Activated naive CD8-positive, alpha-beta T cell treated with anti-CD3 and anti-CD28 coated beads, Interleukin-2, amount 10 ng/mL, durations not matched to agents 7 days and 5 days (primary cell): Measurements from ENCODE around the gene OST4. TPM values are rescaled to one million over a fixed set of nuclear protein-coding genes. Genes with fewer than 3 reads are reported as not detected.

Experiments
- ATAC-seq: fragments of 150-1000 bp; cut with Tn5 transposase; one replicate; pipeline ENCODE4 v1.10.0; 2021; ENCODE audit warnings: low read depth, moderate library complexity
- POLR2A ChIA-PET: fragments of 350-600 bp; sonication (Branson Sonifier 250); formaldehyde crosslinking; loops from one replicate; lab custom pipeline; 2021; ENCODE audit warnings: antibody characterized with exemption; lab: Charles Lee
- DNase-seq: peaks from one replicate; pipeline ENCODE4 v3.0.0; 2021
- H3K27ac Mint-ChIP-seq: one replicate; pipeline ENCODE4 v1.8.0; 2022; ENCODE audit warnings: mild to moderate bottlenecking, mixed read lengths
- H3K27me3 Mint-ChIP-seq: one replicate; pipeline ENCODE4 v1.8.0; 2022; ENCODE audit warnings: mild to moderate bottlenecking, moderate library complexity, mixed read lengths
- H3K36me3 Mint-ChIP-seq: one replicate; pipeline ENCODE4 v1.8.0; 2021; ENCODE audit warnings: mild to moderate bottlenecking, mixed read lengths
- H3K4me1 Mint-ChIP-seq: one replicate; pipeline ENCODE4 v1.8.0; 2021; ENCODE audit warnings: mixed read lengths
- H3K4me3 Mint-ChIP-seq: one replicate; pipeline ENCODE4 v1.8.0; 2022; ENCODE audit warnings: mild to moderate bottlenecking, moderate library complexity, mixed read lengths
- H3K9me3 Mint-ChIP-seq: one replicate; pipeline ENCODE4 v1.8.0; 2021; ENCODE audit warnings: mixed read lengths
- total RNA-seq, 2 experiments: library from RNA; stranded (reverse); gene quantifications; one replicate each; pipeline ENCODE4 v1.2.3, GENCODE V29; 2021

The OST4 gene
- total RNA-seq, 2 experiments from 2014 or later, result 302 to 325 TPM

DNA sequence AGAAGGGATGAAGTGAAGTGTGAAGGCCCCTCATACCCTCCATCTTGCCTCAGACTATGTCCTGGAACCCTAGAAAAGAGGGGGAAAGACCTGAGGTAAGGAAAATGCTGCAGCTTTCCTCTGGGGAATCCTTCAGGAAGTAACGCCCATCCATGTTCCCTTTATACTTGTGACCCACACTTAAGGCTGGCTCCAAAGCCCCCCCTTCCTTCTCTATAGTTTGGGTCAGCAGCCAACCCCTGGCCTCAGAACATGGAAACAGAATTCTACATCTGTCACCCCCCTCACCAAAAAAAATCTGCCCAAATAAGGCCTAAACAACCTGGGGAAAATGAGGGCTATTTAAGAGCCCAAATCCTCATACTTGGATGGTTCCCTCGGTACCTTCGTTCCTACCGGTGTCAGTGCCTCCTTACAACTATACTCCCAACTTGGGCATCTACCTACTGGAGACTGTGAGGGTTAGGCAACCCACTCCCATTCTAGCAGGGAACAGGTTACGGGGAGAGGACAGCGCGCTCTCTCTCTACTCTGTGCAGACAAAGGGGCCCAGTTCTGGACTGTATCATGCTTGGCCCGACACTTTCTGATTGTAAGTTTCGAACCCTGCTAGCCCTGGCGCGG, 689 bp downstream of the OST4 start:
- H3K27me3 Mint-ChIP-seq, result no peaks in the 10 kb centered on the region
- peaks cover 50% of the 10 kb centered on the region for H3K4me1 Mint-ChIP-seq
- ATAC-seq (no peak), DNase-seq (no peak)
- POLR2A ChIA-PET, result interaction anchor here (0.6 to 6.0 kb wide), 9 partner anchors 9 to 140 kb away, joined by 3 to 113 read pairs (median 3); partner anchors contain the start of genes AGBL5 and KHK
- peaks cover 12% of the 10 kb centered on the region for H3K36me3 Mint-ChIP-seq
- H3K9me3 Mint-ChIP-seq, result no peaks in the 10 kb centered on the region
- H3K4me3 Mint-ChIP-seq, result peak overlapping the region; percentile 93
- peak overlapping the region; percentile 92 for H3K27ac Mint-ChIP-seq

GRCh38 chr2:27069961-27070618, 1.4 kb downstream of the OST4 start:
- H3K4me1 Mint-ChIP-seq, result peaks cover 45% of the 10 kb centered on the region

DNA sequence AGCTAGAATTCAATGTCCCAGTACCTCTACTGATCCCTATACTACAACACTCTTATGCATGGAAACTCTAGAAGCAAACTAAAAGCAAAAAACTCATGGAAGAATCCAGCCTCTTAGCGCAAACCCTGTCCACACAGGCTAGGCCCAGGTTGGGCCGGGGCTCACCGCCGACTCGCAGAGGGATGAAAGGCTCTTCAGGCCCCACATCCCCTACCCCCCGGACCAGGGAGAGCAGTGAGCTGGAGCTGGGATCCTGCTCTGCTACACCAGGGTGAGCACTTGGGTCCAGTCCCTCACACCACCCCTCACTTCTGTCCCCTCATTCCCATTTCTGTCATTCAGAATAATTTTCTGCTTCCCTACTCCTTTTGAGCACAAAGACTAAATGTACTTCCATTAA, 2.0 kb downstream of the OST4 start:
- Mint-ChIP-seq H3K36me3 (peaks cover 13% of the 10 kb centered on the region), H3K4me3 (peak overlapping the region; percentile 93), H3K27me3 (no peaks in the 10 kb centered on the region), H3K4me1 (peaks cover 39% of the 10 kb centered on the region), H3K9me3 (no peaks in the 10 kb centered on the region), H3K27ac (no peak overlapping the region)
- DNase-seq (no peak), ATAC-seq (no peak)
- POLR2A ChIA-PET, result interaction anchor here (0.7 to 2.4 kb wide), 2 partner anchors 9 to 11 kb away, joined by 5 to 9 read pairs; no protein-coding TSS in a partner anchor

More at GRCh38 chr2:27069961-27070618, 1.4 kb downstream of the OST4 start:
- no peak for ATAC-seq
- H3K4me3 Mint-ChIP-seq, result peak overlapping the region; percentile 93
- POLR2A ChIA-PET, result interaction anchor here (0.6 to 6.0 kb wide), 2 partner anchors 14 to 56 kb away, joined by 4 to 113 read pairs; partner anchors contain the start of gene KHK
- DNase-seq, result no peak
- H3K36me3 Mint-ChIP-seq, result peaks cover 12% of the 10 kb centered on the region
- H3K27ac Mint-ChIP-seq, result peak overlapping the region; percentile 37
- no peaks in the 10 kb centered on the region for H3K27me3 Mint-ChIP-seq
- H3K9me3 Mint-ChIP-seq, result no peaks in the 10 kb centered on the region

GRCh38 chr2:27067385-27067784, 4.1 kb downstream of the OST4 start:
- no peaks in the 10 kb centered on the region for H3K27me3 Mint-ChIP-seq
- no peak for DNase-seq
- peaks cover 26% of the 10 kb centered on the region for H3K4me1 Mint-ChIP-seq
- POLR2A ChIA-PET, result interaction anchor here (1.0 to 2.6 kb wide), 4 partner anchors 9 to 20 kb away, joined by 3 to 10 read pairs (median 7); partner anchors contain the start of gene AGBL5
- no peak for ATAC-seq
- no peaks in the 10 kb centered on the region for H3K9me3 Mint-ChIP-seq
- no peak overlapping the region for H3K4me3 Mint-ChIP-seq
- H3K36me3 Mint-ChIP-seq, result peaks cover 14% of the 10 kb centered on the region
- no peak overlapping the region for H3K27ac Mint-ChIP-seq

- ATAC-seq, result no peak
- Mint-ChIP-seq H3K9me3 (no peaks in the 10 kb centered on the region), H3K4me1 (peaks cover 20% of the 10 kb centered on the region), H3K27me3 (no peaks in the 10 kb centered on the region), H3K27ac (no peak overlapping the region), H3K36me3 (peaks cover 15% of the 10 kb centered on the region), H3K4me3 (no peak overlapping the region)
- POLR2A ChIA-PET, result interaction anchor here (0.9 to 2.7 kb wide), 2 partner anchors 13 to 22 kb away, joined by 3 to 11 read pairs; partner anchors contain the start of gene AGBL5
- no peak for DNase-seq
Measured at GRCh38 chr2:27065128-27065527, 6.3 kb downstream of the OST4 start.

DNA sequence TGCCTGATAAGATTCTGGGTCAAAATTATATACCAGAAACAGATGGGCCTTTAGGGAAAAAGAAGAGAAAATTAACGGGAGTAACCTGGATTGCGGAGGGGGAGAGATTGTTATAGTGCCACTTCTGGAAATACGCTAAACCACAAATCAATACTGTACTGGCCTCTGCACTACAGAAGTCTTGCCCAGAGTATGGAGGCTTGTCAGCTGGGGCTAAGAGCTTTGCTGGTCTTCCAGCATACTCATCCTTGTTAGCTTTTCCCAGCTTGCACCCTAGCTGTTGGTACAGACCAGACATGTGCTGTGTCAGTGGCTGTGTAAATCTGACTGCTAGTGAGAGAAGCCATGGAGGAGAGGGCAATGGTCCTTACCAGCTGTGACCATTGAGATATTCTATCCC, 11.1 kb downstream of the OST4 start:
- peaks cover 3% of the 10 kb centered on the region for H3K4me1 Mint-ChIP-seq
- no peak for DNase-seq
- no peaks in the 10 kb centered on the region for H3K9me3 Mint-ChIP-seq
- no peak overlapping the region for H3K4me3 Mint-ChIP-seq
- no peak for ATAC-seq
- H3K27me3 Mint-ChIP-seq, result no peaks in the 10 kb centered on the region
- POLR2A ChIA-PET, result interaction anchor here (0.9 to 1.4 kb wide), 2 partner anchors 9 kb away, joined by 4 to 5 read pairs; partner anchors contain the start of gene AGBL5
- no peak overlapping the region for H3K27ac Mint-ChIP-seq
- peaks cover 10% of the 10 kb centered on the region for H3K36me3 Mint-ChIP-seq

DNA sequence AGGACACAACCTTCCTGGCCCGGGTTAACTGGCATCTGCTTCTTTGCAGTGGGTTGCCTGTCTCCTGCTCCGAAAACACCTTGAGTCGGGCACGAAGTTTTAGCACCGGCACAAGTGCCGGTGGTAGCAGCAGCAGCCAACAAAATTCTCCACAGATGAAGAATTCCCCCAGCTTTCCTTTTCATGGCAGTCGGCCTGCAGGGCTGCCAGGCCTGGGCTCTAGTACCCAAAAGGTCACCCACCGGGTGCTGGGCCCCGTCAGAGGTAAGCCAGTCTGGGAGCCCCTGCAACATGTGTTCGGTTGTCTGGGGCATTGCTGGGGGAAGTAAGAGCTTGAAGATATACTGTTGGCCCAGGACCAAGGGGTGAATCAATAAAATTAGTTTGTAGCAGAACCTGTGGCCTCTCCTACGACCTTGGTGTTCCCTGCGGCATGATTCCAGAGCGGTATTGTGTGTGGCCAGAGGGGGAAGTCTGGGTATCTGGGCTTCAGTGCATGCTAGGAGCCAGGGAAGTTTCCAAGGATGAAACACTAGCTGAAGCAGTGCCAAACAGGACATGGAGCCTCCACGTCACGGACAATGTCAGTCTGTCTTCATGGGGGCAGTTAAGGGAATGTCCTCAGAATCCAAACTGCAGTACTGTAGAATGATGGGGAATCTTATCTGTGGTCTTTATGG, 12.2 kb downstream of the OST4 start:
- POLR2A ChIA-PET, result interaction anchor here (1.4 to 2.6 kb wide), 2 partner anchors 8 to 9 kb away, joined by 4 to 9 read pairs; partner anchors contain the start of gene AGBL5
- no peak overlapping the region for H3K27ac Mint-ChIP-seq

GRCh38 chr2:27058210-27058609, 13.2 kb downstream of the OST4 start:
- no peak overlapping the region for H3K27ac Mint-ChIP-seq
- H3K9me3 Mint-ChIP-seq, result no peaks in the 10 kb centered on the region
- peaks cover 14% of the 10 kb centered on the region for H3K36me3 Mint-ChIP-seq
- ATAC-seq, result no peak
- no peak overlapping the region for H3K4me3 Mint-ChIP-seq
- POLR2A ChIA-PET, result interaction anchor here (1.5 to 2.6 kb wide), 2 partner anchors 10 to 13 kb away, joined by 6 to 9 read pairs; partner anchors contain the start of gene OST4
- no peaks in the 10 kb centered on the region for H3K27me3 Mint-ChIP-seq
- no peak for DNase-seq
- H3K4me1 Mint-ChIP-seq, result peaks cover 6% of the 10 kb centered on the region

More for the DNA sequence above, 12.2 kb downstream of the OST4 start:
- Mint-ChIP-seq H3K9me3 (no peaks in the 10 kb centered on the region), H3K4me3 (no peak overlapping the region), H3K27me3 (no peaks in the 10 kb centered on the region), H3K4me1 (peaks cover 3% of the 10 kb centered on the region), H3K36me3 (peaks cover 14% of the 10 kb centered on the region)
- no peak for ATAC-seq
- no peak for DNase-seq

DNA sequence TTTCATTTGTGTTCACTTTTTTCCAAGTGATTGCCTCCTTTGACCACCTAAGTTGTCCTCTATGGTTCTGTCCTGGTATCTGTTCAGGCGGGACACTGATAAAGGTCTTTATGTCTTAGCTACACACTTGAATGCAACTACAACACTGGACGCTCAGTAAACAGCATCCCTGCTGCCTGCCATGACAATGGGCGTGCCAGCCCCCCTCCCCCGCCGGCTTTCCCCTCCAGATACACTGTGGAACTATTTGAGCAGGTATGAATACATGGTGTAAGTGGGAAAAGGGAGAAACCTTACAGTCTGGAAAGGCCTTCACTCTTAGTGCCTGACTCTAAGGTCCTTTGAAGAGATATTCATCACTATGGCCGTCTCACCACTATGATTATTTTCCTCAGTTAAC, 14.3 kb downstream of the OST4 start:
- no peak for DNase-seq
- Mint-ChIP-seq H3K4me1 (peaks cover 8% of the 10 kb centered on the region), H3K27ac (no peak overlapping the region), H3K27me3 (no peaks in the 10 kb centered on the region), H3K4me3 (no peak overlapping the region), H3K9me3 (no peaks in the 10 kb centered on the region), H3K36me3 (peaks cover 9% of the 10 kb centered on the region)
- no peak for ATAC-seq
- POLR2A ChIA-PET, result no interaction called here

- H3K4me1 Mint-ChIP-seq, result peaks cover 18% of the 10 kb centered on the region
- DNase-seq (no peak), ATAC-seq (no peak)
- peaks cover 15% of the 10 kb centered on the region for H3K36me3 Mint-ChIP-seq
- H3K27me3 Mint-ChIP-seq, result peaks cover 4% of the 10 kb centered on the region
- H3K4me3 Mint-ChIP-seq, result no peak overlapping the region
- peaks cover 4% of the 10 kb centered on the region for H3K9me3 Mint-ChIP-seq
- POLR2A ChIA-PET, result interaction anchor here (0.9 to 5.5 kb wide), 3 partner anchors 9 to 27 kb away, joined by 3 to 92 read pairs (median 3); partner anchors contain the start of gene OST4
- no peak overlapping the region for H3K27ac Mint-ChIP-seq
Measured at GRCh38 chr2:27054721-27055120, 16.7 kb downstream of the OST4 start.

- H3K27me3 Mint-ChIP-seq, result peaks cover 4% of the 10 kb centered on the region
- H3K4me1 Mint-ChIP-seq, result peaks cover 24% of the 10 kb centered on the region
- peaks cover 15% of the 10 kb centered on the region for H3K36me3 Mint-ChIP-seq
- DNase-seq, result no peak
- POLR2A ChIA-PET, result interaction anchor here (5.5 kb wide), 1 partner anchor 19 kb away, joined by 92 read pairs; the partner anchor contains the start of gene OST4
- ATAC-seq, result no peak
- no peak overlapping the region for H3K27ac Mint-ChIP-seq
- no peak overlapping the region for H3K4me3 Mint-ChIP-seq
- H3K9me3 Mint-ChIP-seq, result peaks cover 4% of the 10 kb centered on the region
Measured at GRCh38 chr2:27053776-27054175, 17.7 kb downstream of the OST4 start.

DNA sequence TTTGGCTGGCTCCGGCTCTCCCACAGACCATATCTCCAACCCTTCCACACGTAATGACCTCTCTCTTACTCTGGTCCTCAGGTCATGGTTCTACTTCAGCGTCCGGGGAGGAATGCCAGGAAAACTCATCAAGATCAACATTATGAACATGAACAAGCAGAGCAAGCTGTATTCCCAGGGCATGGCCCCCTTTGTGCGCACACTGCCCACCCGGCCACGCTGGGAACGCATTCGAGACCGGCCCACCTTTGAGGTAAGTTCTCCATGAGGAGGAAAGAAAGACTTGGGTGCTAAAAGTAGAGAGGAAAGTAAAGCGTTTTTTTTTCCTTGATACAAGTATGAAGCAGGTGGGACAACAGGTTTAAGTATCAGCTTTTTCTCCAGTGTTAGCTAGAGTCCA, 18.1 kb downstream of the OST4 start:
- peak overlapping the region; percentile 18 for H3K4me3 Mint-ChIP-seq
- ATAC-seq (no peak), DNase-seq (no peak)
- H3K36me3 Mint-ChIP-seq, result peaks cover 15% of the 10 kb centered on the region
- H3K9me3 Mint-ChIP-seq, result peaks cover 4% of the 10 kb centered on the region
- peaks cover 4% of the 10 kb centered on the region for H3K27me3 Mint-ChIP-seq
- no peak overlapping the region for H3K27ac Mint-ChIP-seq
- peaks cover 24% of the 10 kb centered on the region for H3K4me1 Mint-ChIP-seq
- POLR2A ChIA-PET, result interaction anchor here (2.6 to 5.5 kb wide), 2 partner anchors 11 to 20 kb away, joined by 11 to 92 read pairs; partner anchors contain the start of gene OST4
